D341Med (cell line): Measurements from ENCODE around the gene SENP7.
"Not testable (repeated sequence)": the region's sequence is repeated elsewhere in the genome, so short reads cannot be mapped to it uniquely, and the experiment has no call there.

ENCODE experiments used
- DNase-seq: peaks from one replicate; pipeline ENCODE4 v3.0.0; 2012; ENCODE audit warnings: low spot score

The SENP7 gene

GRCh38 chr3:101521211-101521701 lies 8.2 kb upstream of the SENP7 start:
- no peak for DNase-seq

DNA sequence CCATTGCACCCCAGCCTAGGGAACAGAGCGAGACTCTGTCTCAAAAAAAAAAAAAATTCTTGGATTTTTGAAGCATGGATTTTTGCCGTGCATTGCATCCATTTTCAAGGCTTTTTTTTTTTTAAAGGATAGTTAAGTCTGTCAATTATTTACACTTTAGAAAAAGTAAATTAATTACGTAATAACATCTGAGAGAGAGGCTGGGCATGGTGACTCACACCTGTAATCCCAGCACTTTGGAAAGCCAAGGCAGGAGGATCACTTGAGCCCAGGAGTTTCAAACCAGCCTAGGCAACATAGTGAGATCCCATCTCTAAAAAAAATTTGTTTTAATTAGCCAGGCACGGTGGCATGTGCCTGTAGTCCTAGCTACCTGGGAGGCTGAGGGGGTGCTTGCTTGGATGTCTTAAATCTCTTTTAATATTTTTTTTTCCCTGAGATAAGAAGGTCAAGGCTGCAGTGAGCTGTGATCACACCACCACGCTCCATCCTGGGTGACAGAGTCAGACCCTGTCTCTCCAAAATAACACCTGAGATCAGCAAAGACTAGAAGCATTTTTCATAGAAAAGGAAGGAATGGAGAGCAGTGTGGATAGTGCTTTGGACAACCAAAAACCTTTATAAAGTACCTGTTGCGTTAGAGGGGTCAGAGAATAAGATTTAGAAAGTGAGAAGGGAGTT lies 6.8 kb upstream of the SENP7 start:
- DNase-seq = no peak

GRCh38 chr3:101518421-101518871 lies 5.4 kb upstream of the SENP7 start:
- DNase-seq = no peak

- DNase-seq = no peak
Measured at GRCh38 chr3:101513419-101513986, 491 bp upstream of the SENP7 start.

DNA sequence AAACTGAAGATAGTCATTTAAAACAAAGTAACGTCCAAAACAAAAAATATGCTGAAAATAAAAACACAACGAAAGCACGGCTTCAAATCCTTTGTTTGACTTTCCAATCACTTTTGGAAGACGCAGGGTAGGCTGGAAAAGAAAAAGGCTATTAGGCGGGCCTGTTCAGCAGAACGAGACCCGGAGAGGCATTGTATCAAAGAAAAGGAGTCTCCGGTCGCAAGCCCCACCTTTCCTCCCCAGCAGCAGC lies 691 bp downstream of the SENP7 start:
- DNase-seq = no peak

- no peak for DNase-seq
Measured at GRCh38 chr3:101509811-101510210, 3.2 kb downstream of the SENP7 start.

DNA sequence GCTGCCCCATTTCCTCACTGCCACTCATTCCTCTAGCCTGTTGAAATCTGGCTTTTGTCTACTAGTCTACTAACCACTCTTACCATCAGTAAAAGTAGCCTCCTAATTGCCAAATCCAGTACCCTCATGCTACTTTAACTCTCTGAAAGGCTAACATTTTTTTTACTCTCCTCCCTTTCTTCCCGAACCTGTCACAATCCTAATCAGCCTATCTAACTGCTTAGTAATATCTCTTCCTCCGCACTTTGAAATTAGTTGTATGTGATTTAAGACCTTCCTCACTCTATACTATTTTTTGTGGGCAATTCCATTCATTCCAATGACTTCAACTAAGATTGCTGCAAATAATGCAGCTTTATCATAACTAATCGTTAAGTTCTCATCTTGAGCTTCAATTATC lies 3.7 kb downstream of the SENP7 start:
- no peak for DNase-seq

DNA sequence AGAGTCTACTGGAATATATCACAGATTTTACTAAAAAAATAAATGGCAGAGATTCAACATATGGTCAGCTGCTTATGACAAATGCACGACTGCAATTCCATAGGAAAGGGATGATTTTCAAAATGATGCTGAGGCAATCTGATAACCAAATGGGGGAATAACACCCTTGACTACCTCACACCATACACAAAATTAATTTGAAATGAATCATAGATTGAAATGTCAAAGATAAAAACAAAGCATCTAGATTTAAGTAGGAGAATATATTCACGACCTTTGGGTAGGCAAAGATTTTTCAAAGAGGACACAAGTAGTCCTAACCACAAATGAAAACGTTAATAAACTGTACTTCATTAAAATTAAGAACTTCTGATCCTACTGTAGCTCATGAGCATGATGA lies 11.2 kb downstream of the SENP7 start:
- no peak for DNase-seq

- no peak for DNase-seq
Measured at GRCh38 chr3:101500208-101500607, 12.8 kb downstream of the SENP7 start.

- no peak for DNase-seq
Measured at GRCh38 chr3:101497803-101498202, 15.2 kb downstream of the SENP7 start.

- DNase-seq = no peak
Measured at GRCh38 chr3:101495552-101495951, 17.5 kb downstream of the SENP7 start.

DNA sequence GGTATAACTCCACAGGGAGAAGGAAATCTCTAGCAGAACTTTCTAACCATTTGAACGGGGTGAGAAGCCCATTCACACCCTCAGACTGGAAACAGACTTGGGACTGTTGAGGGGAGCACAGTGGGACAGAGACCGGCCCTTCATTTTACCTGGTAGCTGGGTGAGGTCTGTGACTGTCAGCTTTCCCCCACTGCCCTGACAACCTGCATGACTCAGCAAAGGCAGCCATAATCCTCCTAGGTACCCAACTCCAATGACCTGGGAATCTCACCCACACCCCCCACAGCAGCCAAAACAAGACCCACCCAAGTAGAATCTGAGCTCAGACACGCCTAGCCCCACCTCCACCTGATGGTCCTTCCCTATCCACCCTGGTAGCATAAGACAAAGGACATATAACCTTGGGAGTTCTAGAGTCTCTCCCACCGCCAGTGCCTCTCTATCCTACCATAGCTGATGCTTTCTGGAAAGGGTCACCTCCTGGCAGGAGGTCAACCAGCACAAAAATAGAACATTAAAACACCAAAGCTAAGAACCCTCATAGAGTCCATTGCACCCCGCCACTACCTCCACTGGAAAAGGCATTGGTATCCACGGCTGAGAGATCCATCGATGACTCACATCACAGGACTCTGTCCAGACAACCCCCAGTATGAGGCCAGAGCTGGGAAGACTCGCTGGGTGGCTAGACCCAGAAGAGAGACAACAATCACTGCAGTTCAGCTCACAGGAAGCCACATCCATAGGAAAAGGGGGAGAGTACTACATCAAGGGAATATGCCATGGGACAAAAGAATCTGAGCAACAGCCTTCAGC lies 28.0 kb downstream of the SENP7 start:
- DNase-seq = no peak

GRCh38 chr3:101478980-101479379 lies 34.0 kb downstream of the SENP7 start:
- DNase-seq = no peak

DNA sequence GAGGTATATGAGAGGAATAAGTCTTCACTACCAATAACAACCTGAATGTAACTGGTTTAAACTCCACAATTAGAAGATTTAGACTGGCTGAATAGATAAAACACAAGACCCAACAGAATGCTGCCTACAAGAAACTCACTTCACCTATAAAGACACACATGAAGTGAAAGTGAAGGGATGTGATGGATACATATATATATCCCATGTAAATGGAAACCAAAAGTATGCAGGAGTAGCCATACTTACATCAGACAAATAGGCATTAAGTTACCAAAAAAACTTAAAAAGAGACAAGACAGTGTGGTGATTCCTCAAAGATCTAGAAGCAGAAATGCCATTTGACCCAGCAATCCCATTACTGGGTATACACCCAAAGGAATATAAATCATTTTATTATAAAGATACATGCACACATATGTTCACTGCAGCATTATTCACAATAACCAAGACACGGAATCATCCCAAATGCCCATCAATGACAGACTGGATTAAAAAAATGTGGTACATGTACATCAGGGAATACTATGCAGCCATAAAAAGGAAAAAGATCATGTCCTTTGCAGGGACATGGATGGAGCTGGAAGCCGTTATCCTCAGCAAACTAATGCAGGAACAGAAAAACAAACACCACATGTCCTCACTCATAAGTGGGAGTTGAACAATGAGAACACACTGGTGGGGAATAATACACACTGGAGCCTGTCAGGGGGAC lies 38.0 kb downstream of the SENP7 start:
- not testable (repeated sequence) for DNase-seq

DNA sequence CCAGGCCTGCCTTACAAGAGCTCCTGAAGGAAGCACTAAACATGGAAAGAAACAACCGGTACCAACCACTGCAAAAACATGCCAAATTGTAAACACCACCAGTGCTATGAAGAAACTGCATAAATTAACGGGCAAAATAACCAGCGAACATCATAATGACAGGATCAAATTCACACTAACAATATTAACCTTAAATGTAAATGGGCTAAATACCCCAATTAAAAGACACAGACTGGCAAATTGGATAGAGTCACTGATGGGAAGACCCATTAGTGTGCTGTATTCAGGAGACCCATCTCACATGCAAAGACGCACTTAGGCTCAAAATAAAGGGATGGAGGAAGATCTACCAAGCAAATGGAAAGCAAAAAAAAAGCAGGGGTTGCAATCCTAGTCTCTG lies 44.3 kb downstream of the SENP7 start:
- DNase-seq = not testable (repeated sequence)

DNA sequence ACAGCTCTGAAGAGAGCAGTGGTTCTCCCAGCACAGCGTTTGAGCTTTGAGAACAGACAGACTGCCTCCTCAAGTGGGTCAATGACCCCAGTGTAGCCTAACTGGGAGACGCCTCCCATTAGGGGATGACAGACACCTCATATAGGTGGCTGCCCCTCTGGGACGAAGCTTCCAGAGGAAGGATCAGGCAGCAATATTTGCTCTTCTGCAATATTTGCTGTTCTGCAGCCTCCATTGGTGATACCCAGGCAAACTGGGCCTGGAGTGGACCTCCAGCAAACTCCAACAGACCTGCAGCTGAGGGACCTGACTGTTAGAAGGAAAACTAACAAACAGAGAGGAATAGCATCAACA lies 45.7 kb downstream of the SENP7 start:
- DNase-seq = not testable (repeated sequence)

GRCh38 chr3:101466465-101467309 lies 46.3 kb downstream of the SENP7 start:
- no peak for DNase-seq

DNA sequence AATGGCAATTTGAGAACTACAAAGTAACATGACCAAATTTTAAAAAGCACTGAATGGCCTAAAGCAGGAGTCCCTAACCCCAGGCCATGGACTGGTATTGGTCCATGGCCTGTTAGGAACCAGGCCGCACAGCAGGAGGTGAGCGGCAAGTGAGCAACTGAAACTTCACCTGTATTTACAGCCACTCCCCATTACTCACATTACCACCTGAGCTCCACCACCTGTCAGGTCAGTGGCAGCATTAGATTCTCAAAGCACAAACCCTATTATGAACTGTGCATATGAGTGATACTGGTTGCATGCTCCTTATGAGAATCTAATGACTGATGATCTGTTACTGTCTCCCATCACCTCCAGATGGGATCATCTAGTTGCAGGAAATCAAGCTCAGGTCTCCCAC lies 48.8 kb downstream of the SENP7 start:
- no peak for DNase-seq

- DNase-seq = no peak
Measured at GRCh38 chr3:101461451-101461850, 51.6 kb downstream of the SENP7 start.

GRCh38 chr3:101458387-101458786 lies 54.6 kb downstream of the SENP7 start:
- DNase-seq = no peak

GRCh38 chr3:101454629-101455028 lies 58.4 kb downstream of the SENP7 start:
- DNase-seq = no peak

GRCh38 chr3:101453961-101454360 lies 59.1 kb downstream of the SENP7 start:
- no peak for DNase-seq
